DND-41 (cell line): ENCODE results near the gene MBD3.

Experiments used
- ATAC-seq: fragments of 200-7000 bp; cut with Tn5 transposase; 3 replicates; pipeline ENCODE4 v1.9.1; 2021; ENCODE audit warnings: low read depth; ENCODE audit not compliant: insufficient read depth
- DNase-seq: peaks from one replicate; pipeline ENCODE4 v3.0.0-alpha.2; 2020
- H2AFZ ChIP-seq: 2 replicates; pipeline ENCODE4 v1.6.0; 2012; ENCODE audit warnings: low read depth, low read length
- H3K27ac ChIP-seq: 2 replicates; pipeline ENCODE4 v1.5.1; 2012; ENCODE audit warnings: low read length, inconsistent platforms
- H3K27me3 ChIP-seq: fragments of 200-600 bp; sonication (generic); 2 replicates; pipeline ENCODE4 v1.6.0; 2012; ENCODE audit warnings: low read length, mild to moderate bottlenecking, inconsistent platforms; ENCODE audit not compliant: insufficient read depth, poor library complexity
- H3K36me3 ChIP-seq: 2 replicates; pipeline ENCODE4 v1.5.1; 2012; ENCODE audit warnings: low read length, inconsistent platforms; ENCODE audit not compliant: insufficient read depth
- H3K4me1 ChIP-seq: 2 replicates; pipeline ENCODE4 v1.5.1; 2012; ENCODE audit warnings: mild to moderate bottlenecking, low read length; ENCODE audit not compliant: insufficient read depth
- H3K4me2 ChIP-seq: 2 replicates; pipeline ENCODE4 v1.6.0; 2012; ENCODE audit warnings: mild to moderate bottlenecking, moderate library complexity, low read length, inconsistent platforms; ENCODE audit not compliant: insufficient read depth
- H3K4me3 ChIP-seq, 2 experiments: fragments of 200-600 bp in 1 of 2; shearing (Covaris generic) in 1 of 2; 2 replicates each; pipeline ENCODE4 v1.5.1; 2012 to 2016; ENCODE audit warnings: inconsistent platforms in 2 of 2, low read length in 2 of 2, mild to moderate bottlenecking in 2 of 2, low read depth in 1 of 2, moderate library complexity in 1 of 2
- H3K79me2 ChIP-seq: 2 replicates; pipeline ENCODE4 v1.6.0; 2012; ENCODE audit warnings: low read length, inconsistent platforms; ENCODE audit not compliant: insufficient read depth
- H3K9ac ChIP-seq: 2 replicates; pipeline ENCODE4 v1.6.0; 2012; ENCODE audit warnings: low read depth, mild to moderate bottlenecking, inconsistent platforms, low read length, moderate library complexity
- H3K9me3 ChIP-seq: 2 replicates; pipeline ENCODE4 v1.5.1; 2012; ENCODE audit warnings: low read length, moderate library complexity, mild to moderate bottlenecking, inconsistent platforms; ENCODE audit not compliant: insufficient read depth, severe bottlenecking
- H4K20me1 ChIP-seq: 2 replicates; pipeline ENCODE4 v1.6.0; 2012; ENCODE audit warnings: low read length; ENCODE audit not compliant: insufficient read depth
- CTCF ChIP-seq: IDR thresholded peaks from 2 replicates; pipeline ENCODE4 v1.5.1; 2012; ENCODE audit warnings: borderline replicate concordance, low read length, moderate library complexity, mild to moderate bottlenecking; ENCODE audit not compliant: poor library complexity, severe bottlenecking; ENCODE audit errors: extremely low read depth
- EZH2 ChIP-seq: IDR thresholded peaks from 3 replicates; pipeline ENCODE4 v1.6.1; 2012; ENCODE audit warnings: borderline replicate concordance, low read depth, mild to moderate bottlenecking, moderate library complexity, low read length, inconsistent platforms; ENCODE audit not compliant: severe bottlenecking

Gene MBD3

GRCh38 chr19:1621021-1621420, 28.4 kb upstream of the MBD3 start:
- no peak overlapping the region for H3K9ac ChIP-seq

GRCh38 chr19:1620502-1620901, 27.8 kb upstream of the MBD3 start:
- Histone ChIP-seq H3K36me3 (peaks cover 97% of the 10 kb centered on the region), H3K4me1 (no peaks in the 10 kb centered on the region), H4K20me1 (peaks cover 73% of the 10 kb centered on the region), H3K9me3 (no peaks in the 10 kb centered on the region), H3K27me3 (no peaks in the 10 kb centered on the region), H2AFZ (no peak overlapping the region), H3K9ac (no peak overlapping the region), H3K4me2 (no peak overlapping the region), H3K79me2 (peaks cover 43% of the 10 kb centered on the region), H3K27ac (no peak overlapping the region), H3K4me3 (no peak overlapping the region)
- DNase-seq (no peak), ATAC-seq (no peak)
- TF ChIP-seq EZH2: no peak
- TF ChIP-seq CTCF: no peak

More at GRCh38 chr19:1621021-1621420, 28.4 kb upstream of the MBD3 start:
- H2AFZ ChIP-seq: no peak overlapping the region
- no peak overlapping the region for H3K27ac ChIP-seq
- no peak overlapping the region for H3K4me2 ChIP-seq
- no peaks in the 10 kb centered on the region for H3K27me3 ChIP-seq
- peaks cover 97% of the 10 kb centered on the region for H3K36me3 ChIP-seq
- H3K4me3 ChIP-seq: no peak overlapping the region
- H3K9me3 ChIP-seq: no peaks in the 10 kb centered on the region
- no peak for ATAC-seq
- H3K4me1 ChIP-seq: no peaks in the 10 kb centered on the region
- TF ChIP-seq CTCF: no peak
- TF ChIP-seq EZH2: no peak
- no peak for DNase-seq
- peaks cover 43% of the 10 kb centered on the region for H3K79me2 ChIP-seq
- peaks cover 74% of the 10 kb centered on the region for H4K20me1 ChIP-seq

- peaks cover 68% of the 10 kb centered on the region for H4K20me1 ChIP-seq
- ATAC-seq (no peak), DNase-seq (no peak)
- no peaks in the 10 kb centered on the region for H3K9me3 ChIP-seq
- no peak overlapping the region for H3K4me2 ChIP-seq
- no peak for TF ChIP-seq EZH2
- no peak for TF ChIP-seq CTCF
- H3K27me3 ChIP-seq: no peaks in the 10 kb centered on the region
- H3K4me1 ChIP-seq: no peaks in the 10 kb centered on the region
- H3K4me3 ChIP-seq: no peak overlapping the region
- H3K9ac ChIP-seq: no peak overlapping the region
- H3K36me3 ChIP-seq: peaks cover 97% of the 10 kb centered on the region
- no peak overlapping the region for H2AFZ ChIP-seq
- peaks cover 38% of the 10 kb centered on the region for H3K79me2 ChIP-seq
- no peak overlapping the region for H3K27ac ChIP-seq
These were observed 27.0 kb upstream of the MBD3 start for GRCh38 chr19:1619703-1620102.

GRCh38 chr19:1619094-1619439, 26.4 kb upstream of the MBD3 start:
- peaks cover 68% of the 10 kb centered on the region for H4K20me1 ChIP-seq
- no peaks in the 10 kb centered on the region for H3K27me3 ChIP-seq
- H3K4me3 ChIP-seq: no peak overlapping the region
- no peak for TF ChIP-seq EZH2
- no peak for TF ChIP-seq CTCF
- H3K9ac ChIP-seq: no peak overlapping the region
- DNase-seq: no peak
- no peaks in the 10 kb centered on the region for H3K9me3 ChIP-seq
- H3K79me2 ChIP-seq: peaks cover 34% of the 10 kb centered on the region
- H2AFZ ChIP-seq: no peak overlapping the region
- ATAC-seq: no peak
- peaks cover 97% of the 10 kb centered on the region for H3K36me3 ChIP-seq
- H3K27ac ChIP-seq: no peak overlapping the region
- H3K4me1 ChIP-seq: no peaks in the 10 kb centered on the region
- no peak overlapping the region for H3K4me2 ChIP-seq
